ENCODE data around the gene SEBOX. TPM values are rescaled to one million over a fixed set of nuclear protein-coding genes. Genes with fewer than 3 reads are reported as not detected.

Gene SEBOX
- total and polyA plus RNA-seq, 2 donors (not counting 1 experiment from before 2014, with no cell fraction given): not detected

GRCh38 chr17:28320215-28321061 lies 44.6 kb downstream of the SEBOX start:
- peak overlapping the region; percentile 88 for H3K4me3 Mint-ChIP-seq
- peaks cover 13 to 22% of the 10 kb centered on the region in 2 donors for H3K4me1 ChIP-seq (ENCODE audit: control insufficient read depth in 2 of 2, insufficient read depth in 2 of 2, low read length in 2 of 2)
- no peaks in the 10 kb centered on the region for H3K36me3 ChIP-seq (replicated peaks in 1 of 2; ENCODE audit: control extremely low read depth in 1 of 2, control insufficient read depth in 1 of 2, extremely low read depth in 1 of 2, insufficient read depth in 2 of 2, low read length in 1 of 2)
- ATAC-seq (ENCODE audit: low read depth): no peak
- peak overlapping the region; percentile 83 for H2AFZ ChIP-seq (ENCODE audit: insufficient read depth, low read depth, low read length, poor library complexity, severe bottlenecking)
- peaks cover 27% of the 10 kb centered on the region for H3K4me1 Mint-ChIP-seq
- H3K27me3 Mint-ChIP-seq: no peaks in the 10 kb centered on the region
- no peak overlapping the region for H3K27ac ChIP-seq (ENCODE audit: low read length in 2 of 2)
- H3K9me3 Mint-ChIP-seq (ENCODE audit: insufficient read depth): no peaks in the 10 kb centered on the region
- intact Hi-C loops (cut with micrococcal nuclease): no loop called here
- DNase-seq: no peak
- WGBS (ENCODE audit: insufficient coverage): 82% methylated on average over 5 of the region's 8 CpGs
- H3K9ac ChIP-seq (ENCODE audit: low read length): peak overlapping the region; percentile 78
- no peaks in the 10 kb centered on the region for H3K79me2 ChIP-seq (ENCODE audit: control insufficient read depth, insufficient read depth, low read length)
- TF ChIP-seq CTCF (IDR thresholded peaks at IDR 0.05): no peak
- no peak for TF ChIP-seq EZH2 (IDR thresholded peaks at IDR 0.05; ENCODE audit: borderline replicate concordance, insufficient read depth, low read depth, low read length, poor library complexity, severe bottlenecking)
- peak overlapping the region; percentile 88 for H3K4me2 ChIP-seq (replicated peaks; ENCODE audit: low read depth, low read length, poor library complexity, severe bottlenecking)
- no peak overlapping the region for H3K27ac Mint-ChIP-seq
- ChIA-PET POLR2A (no interaction called here), CTCF (interaction anchor here (2.1 kb wide), 2 partner anchors 15 to 96 kb away, joined by 7 to 10 read pairs; partner anchors contain the start of genes IFT20 and TNFAIP1)
- H4K20me1 ChIP-seq (ENCODE audit: control insufficient read depth, insufficient read depth, low read length, poor library complexity, severe bottlenecking): no peaks in the 10 kb centered on the region
- H3K4me3 ChIP-seq (ENCODE audit: control extremely low read depth in 1 of 5, extremely low read depth in 1 of 5, insufficient read depth in 1 of 5, low read depth in 2 of 5, low read length in 4 of 5): no peak overlapping the region
- H3K9me3 ChIP-seq (ENCODE audit: control extremely low read depth in 1 of 3, control insufficient read depth in 2 of 3, insufficient read depth in 1 of 3, low read length in 2 of 3): no peaks in the 10 kb centered on the region
- H3K27me3 ChIP-seq (replicated peaks in 1 of 4; ENCODE audit: control extremely low read depth in 1 of 4, control insufficient read depth in 3 of 4, insufficient read depth in 4 of 4, low read length in 3 of 4): no peaks in the 10 kb centered on the region

DNA sequence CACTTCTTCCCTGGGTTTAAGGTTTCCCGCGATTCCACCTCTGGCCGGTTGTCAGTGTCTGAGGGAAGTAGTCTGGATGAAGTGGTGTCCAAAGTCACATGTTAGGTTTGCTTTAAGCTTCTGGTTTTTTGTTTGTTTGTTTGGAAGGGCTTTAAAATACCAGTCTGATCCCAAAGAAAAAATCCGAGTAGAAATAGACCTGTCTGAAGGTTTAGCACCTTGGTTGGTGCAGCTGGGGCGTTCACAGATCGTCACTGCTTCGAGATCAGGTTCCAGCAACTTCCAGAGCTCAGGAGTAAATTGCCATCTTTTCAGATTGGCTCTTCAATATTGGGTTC lies 45.4 kb downstream of the SEBOX start:
- CTCF ChIA-PET: interaction anchor here (0.7 to 2.1 kb wide), 3 partner anchors 16 to 97 kb away, joined by 3 to 10 read pairs (median 7); partner anchors contain the start of genes IFT20 and TNFAIP1
- Histone ChIP-seq H3K4me2 (replicated peaks; ENCODE audit: low read depth, low read length, poor library complexity, severe bottlenecking) (peak overlapping the region; percentile 88), H3K79me2 (ENCODE audit: control insufficient read depth, insufficient read depth, low read length) (no peaks in the 10 kb centered on the region), H3K9me3 (ENCODE audit: control extremely low read depth in 1 of 3, control insufficient read depth in 2 of 3, insufficient read depth in 1 of 3, low read length in 2 of 3) (no peaks in the 10 kb centered on the region), H3K9ac (ENCODE audit: low read length) (peak overlapping the region; percentile 78), H3K4me3 (ENCODE audit: control extremely low read depth in 1 of 5, extremely low read depth in 1 of 5, insufficient read depth in 1 of 5, low read depth in 2 of 5, low read length in 4 of 5) (peak overlapping the region; percentile 44 to 83 (median 67)), H3K27ac (ENCODE audit: low read length in 2 of 2) (peak overlapping the region in 1 of 2 donors; percentile 37), H4K20me1 (ENCODE audit: control insufficient read depth, insufficient read depth, low read length, poor library complexity, severe bottlenecking) (no peaks in the 10 kb centered on the region), H2AFZ (ENCODE audit: insufficient read depth, low read depth, low read length, poor library complexity, severe bottlenecking) (peak overlapping the region; percentile 83), H3K27me3 (replicated peaks in 1 of 4; ENCODE audit: control extremely low read depth in 1 of 4, control insufficient read depth in 3 of 4, insufficient read depth in 4 of 4, low read length in 3 of 4) (no peaks in the 10 kb centered on the region), H3K36me3 (replicated peaks in 1 of 2; ENCODE audit: control extremely low read depth in 1 of 2, control insufficient read depth in 1 of 2, extremely low read depth in 1 of 2, insufficient read depth in 2 of 2, low read length in 1 of 2) (no peaks in the 10 kb centered on the region), H3K4me1 (ENCODE audit: control insufficient read depth in 2 of 2, insufficient read depth in 2 of 2, low read length in 2 of 2) (peaks cover 13 to 22% of the 10 kb centered on the region in 2 donors)
- POLR2A ChIA-PET: interaction anchor here (0.7 to 2.1 kb wide), 2 partner anchors 16 to 38 kb away, joined by 3 to 6 read pairs; partner anchors contain the start of genes IFT20, POLDIP2 and TNFAIP1
- TF ChIP-seq CTCF (IDR thresholded peaks at IDR 0.05): no peak
- no peak for TF ChIP-seq EZH2 (IDR thresholded peaks at IDR 0.05; ENCODE audit: borderline replicate concordance, insufficient read depth, low read depth, low read length, poor library complexity, severe bottlenecking)
- DNase-seq (no peak), ATAC-seq (ENCODE audit: low read depth) (no peak)
- 10% methylated on average over 5 of the region's 7 CpGs for WGBS (ENCODE audit: insufficient coverage)
- peak overlapping the region; percentile 88 for H3K27ac Mint-ChIP-seq
- peaks cover 24% of the 10 kb centered on the region for H3K4me1 Mint-ChIP-seq
- H3K9me3 Mint-ChIP-seq (ENCODE audit: insufficient read depth): no peaks in the 10 kb centered on the region
- peak overlapping the region; percentile 88 for H3K4me3 Mint-ChIP-seq
- intact Hi-C loops (cut with micrococcal nuclease): loop anchor here (1.0 to 5.0 kb wide), 5 partner anchors 16 to 279 kb away; partner anchors contain the start of genes IFT20, POLDIP2, SARM1 and TNFAIP1
- no peaks in the 10 kb centered on the region for H3K27me3 Mint-ChIP-seq

Measured in B cell (primary cell).